Measurements from ENCODE around the gene GDE1. TPM values are rescaled to one million over a fixed set of nuclear protein-coding genes. Genes with fewer than 3 reads are reported as not detected.

The GDE1 gene
- polyA plus RNA-seq, 1 donor (not counting 4 experiments of a cell fraction or from before 2014, with no cell fraction given): 52.9 TPM

- H3K9ac ChIP-seq (ENCODE audit: control insufficient read depth, extremely low read depth, insufficient read depth, low read length): no peak overlapping the region
- H3K27ac ChIP-seq (ENCODE audit: control insufficient read depth, insufficient read depth, low read length): no peak overlapping the region
- no peaks in the 10 kb centered on the region for H3K4me1 ChIP-seq (ENCODE audit: control insufficient read depth, extremely low read depth, insufficient read depth, low read length)
- H3K9me3 ChIP-seq (ENCODE audit: control insufficient read depth, low read depth, low read length): no peaks in the 10 kb centered on the region
- peaks cover 17 to 18% of the 10 kb centered on the region in 2 experiments for H3K36me3 ChIP-seq (ENCODE audit: control insufficient read depth in 2 of 2, extremely low read depth in 1 of 2, insufficient read depth in 2 of 2, low read length in 2 of 2)
- no peaks in the 10 kb centered on the region for H3K79me2 ChIP-seq (ENCODE audit: control insufficient read depth, insufficient read depth, low read length)
- H4K20me1 ChIP-seq (ENCODE audit: control insufficient read depth, extremely low read depth, insufficient read depth, low read length): peaks cover 4% of the 10 kb centered on the region
- no peaks in the 10 kb centered on the region for H3K9me1 ChIP-seq (ENCODE audit: control insufficient read depth, extremely low read depth, insufficient read depth, low read length)
- dilution Hi-C loops (cut with MboI; ENCODE audit: extremely low pct_ligation_motif_present, low sequenced_read_pairs): loop anchor here (25.0 kb wide), 1 partner anchor 93 kb away; the partner anchor contains the start of gene TMC5
- no peak for DNase-seq (ENCODE audit: low read depth, low spot score)
- TF ChIP-seq CTCF (optimal IDR thresholded peaks at IDR 0.05 in 1 of 3, IDR thresholded peaks at IDR 0.05 in 1 of 3, conservative IDR thresholded peaks at IDR 0.05 in 1 of 3; ENCODE audit: extremely low read depth in 1 of 3, insufficient read depth in 2 of 3, low read length in 3 of 3) (no peak), EZH2 (IDR thresholded peaks at IDR 0.05; ENCODE audit: low read length) (no peak)
- H3K4me2 ChIP-seq (ENCODE audit: control insufficient read depth, extremely low read depth, insufficient read depth, low read depth, low read length): no peak overlapping the region
- H2AFZ ChIP-seq (ENCODE audit: control insufficient read depth, low read length): no peak overlapping the region
- no peaks in the 10 kb centered on the region for H3K27me3 ChIP-seq (ENCODE audit: control insufficient read depth, extremely low read depth, insufficient read depth, low read length)
- no peak for FAIRE-seq
- no peak overlapping the region for H3K4me3 ChIP-seq (ENCODE audit: control insufficient read depth in 2 of 3, extremely low read depth in 1 of 3, insufficient read depth in 2 of 3, low read depth in 1 of 3, low read length in 3 of 3)
These were observed 16.1 kb downstream of the GDE1 start for GRCh38 chr16:19505600-19506303.

GRCh38 chr16:19503461-19504075 is 18.3 kb downstream of the GDE1 start:
- H2AFZ ChIP-seq (ENCODE audit: control insufficient read depth, low read length): no peak overlapping the region
- FAIRE-seq: no peak
- no peak for DNase-seq (ENCODE audit: low read depth, low spot score)
- H3K27ac ChIP-seq (ENCODE audit: control insufficient read depth, insufficient read depth, low read length): no peak overlapping the region
- H3K4me3 ChIP-seq (ENCODE audit: control insufficient read depth in 2 of 3, extremely low read depth in 1 of 3, insufficient read depth in 2 of 3, low read depth in 1 of 3, low read length in 3 of 3): no peak overlapping the region
- H3K9ac ChIP-seq (ENCODE audit: control insufficient read depth, extremely low read depth, insufficient read depth, low read length): no peak overlapping the region
- TF ChIP-seq CTCF (optimal IDR thresholded peaks at IDR 0.05 in 1 of 3, IDR thresholded peaks at IDR 0.05 in 1 of 3, conservative IDR thresholded peaks at IDR 0.05 in 1 of 3; ENCODE audit: extremely low read depth in 1 of 3, insufficient read depth in 2 of 3, low read length in 3 of 3): no peak
- TF ChIP-seq EZH2 (IDR thresholded peaks at IDR 0.05; ENCODE audit: low read length): no peak
- H3K9me3 ChIP-seq (ENCODE audit: control insufficient read depth, low read depth, low read length): no peaks in the 10 kb centered on the region
- H3K9me1 ChIP-seq (ENCODE audit: control insufficient read depth, extremely low read depth, insufficient read depth, low read length): no peaks in the 10 kb centered on the region
- dilution Hi-C loops (cut with MboI; ENCODE audit: extremely low pct_ligation_motif_present, low sequenced_read_pairs): loop anchor here (25.0 kb wide), 1 partner anchor 91 kb away; the partner anchor contains the start of gene TMC5
- H3K36me3 ChIP-seq (ENCODE audit: control insufficient read depth in 2 of 2, extremely low read depth in 1 of 2, insufficient read depth in 2 of 2, low read length in 2 of 2): peaks cover 17 to 20% of the 10 kb centered on the region in 2 experiments
- peaks cover 6% of the 10 kb centered on the region for H3K4me1 ChIP-seq (ENCODE audit: control insufficient read depth, extremely low read depth, insufficient read depth, low read length)
- no peak overlapping the region for H3K4me2 ChIP-seq (ENCODE audit: control insufficient read depth, extremely low read depth, insufficient read depth, low read depth, low read length)
- no peaks in the 10 kb centered on the region for H3K27me3 ChIP-seq (ENCODE audit: control insufficient read depth, extremely low read depth, insufficient read depth, low read length)
- peaks cover 4% of the 10 kb centered on the region for H4K20me1 ChIP-seq (ENCODE audit: control insufficient read depth, extremely low read depth, insufficient read depth, low read length)
- no peaks in the 10 kb centered on the region for H3K79me2 ChIP-seq (ENCODE audit: control insufficient read depth, insufficient read depth, low read length)

Measured in keratinocyte (primary cell).